IPS-NIHi11 (cell line): ENCODE measurements around the gene PSMD13.
A peak's percentile ranks its signal among the peaks of the same experiment; 100 is the strongest.
"Not testable (repeated sequence)": the region's sequence is repeated elsewhere in the genome, so short reads cannot be mapped to it uniquely, and the experiment has no call there.

ENCODE experiments used
- DNase-seq: peaks from one replicate; pipeline ENCODE4 v3.0.0; 2012; ENCODE audit warnings: mixed read lengths, low spot score

PSMD13 gene

GRCh38 chr11:218815-219593, 17.8 kb upstream of the PSMD13 start:
- no peak for DNase-seq

GRCh38 chr11:220641-221215, 16.0 kb upstream of the PSMD13 start:
- not testable (repeated sequence) for DNase-seq

- no peak for DNase-seq
These were observed 15.2 kb upstream of the PSMD13 start for GRCh38 chr11:221539-221938.

GRCh38 chr11:221998-222789, 14.6 kb upstream of the PSMD13 start:
- no peak for DNase-seq

GRCh38 chr11:223026-223789, 13.6 kb upstream of the PSMD13 start:
- DNase-seq: no peak

- no peak for DNase-seq
These were observed 12.9 kb upstream of the PSMD13 start for GRCh38 chr11:223884-224283.

- DNase-seq: no peak
These were observed 12.4 kb upstream of the PSMD13 start for GRCh38 chr11:224424-224823.

- no peak for DNase-seq
These were observed 10.9 kb upstream of the PSMD13 start for GRCh38 chr11:225734-226453.

GRCh38 chr11:227824-228379, 8.9 kb upstream of the PSMD13 start:
- no peak for DNase-seq

GRCh38 chr11:230431-230830, 6.3 kb upstream of the PSMD13 start:
- DNase-seq: no peak

GRCh38 chr11:232783-233565, 3.8 kb upstream of the PSMD13 start:
- no peak for DNase-seq

GRCh38 chr11:235180-235579, 1.6 kb upstream of the PSMD13 start:
- no peak for DNase-seq

- DNase-seq: no peak
These were observed 1.2 kb upstream of the PSMD13 start for GRCh38 chr11:235609-235996.

- peak; percentile 100 for DNase-seq
These were observed 591 bp upstream of the PSMD13 start, which contains the start of gene SIRT3 for GRCh38 chr11:235997-236773. TSS of gene SIRT3 (minus strand) at chr11:236342. CDS start at chr11:236328, 14 bp downstream.

GRCh38 chr11:238346-238745, 1.6 kb downstream of the PSMD13 start:
- DNase-seq: not testable (repeated sequence)

- DNase-seq: no peak
These were observed 3.5 kb downstream of the PSMD13 start for GRCh38 chr11:240315-240714.

- DNase-seq: no peak
These were observed 4.9 kb downstream of the PSMD13 start for GRCh38 chr11:241634-242033.

- DNase-seq: no peak
These were observed 7.6 kb downstream of the PSMD13 start for GRCh38 chr11:244376-244775.

- no peak for DNase-seq
These were observed 12.3 kb downstream of the PSMD13 start for GRCh38 chr11:249062-249461.

- DNase-seq: no peak
These were observed 13.5 kb downstream of the PSMD13 start for GRCh38 chr11:250274-250673.
